GM12875 (cell line): Measurements from ENCODE around the gene PARD3.

ENCODE experiments used
- H3K4me3 ChIP-seq: one replicate; pipeline ENCODE4 v1.5.1; 2011; ENCODE audit warnings: low read depth, low read length, control low read depth
- TF ChIP-seq, protein P1 (sequence below): IDR thresholded peaks from 2 replicates; pipeline ENCODE4 v1.5.1; 2011; ENCODE audit warnings: low read depth, mild to moderate bottlenecking, control low read depth, inconsistent platforms, low read length, moderate library complexity, borderline replicate concordance; ENCODE audit not compliant: insufficient read depth

The PARD3 gene

DNA sequence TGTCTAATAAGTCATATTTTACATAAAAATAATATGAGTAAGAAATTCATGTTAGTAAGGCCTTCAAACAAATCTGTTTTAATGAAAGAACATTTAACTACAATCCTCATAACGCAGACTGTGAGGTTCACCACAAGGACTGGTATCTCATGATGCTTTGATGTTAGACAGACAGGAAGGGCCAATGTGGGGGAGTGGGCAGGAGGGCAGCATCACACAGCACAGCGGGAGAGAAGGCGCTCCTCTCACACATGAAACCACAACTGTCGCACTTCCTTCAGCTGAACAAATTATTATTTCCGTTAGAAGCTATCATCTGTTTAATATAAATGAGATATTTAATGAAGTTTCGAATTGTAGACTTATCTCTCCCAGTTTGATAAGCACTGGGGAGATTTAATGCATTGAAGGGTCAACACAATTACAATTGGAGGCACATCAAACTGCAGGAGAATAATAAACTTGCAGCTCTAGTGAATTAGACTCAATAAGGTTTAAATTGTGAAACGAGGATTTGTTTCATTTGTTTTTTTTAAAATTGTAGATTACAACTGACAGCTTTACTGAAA lies 466.1 kb downstream of the PARD3 start:
- TF ChIP-seq, protein P1, sequence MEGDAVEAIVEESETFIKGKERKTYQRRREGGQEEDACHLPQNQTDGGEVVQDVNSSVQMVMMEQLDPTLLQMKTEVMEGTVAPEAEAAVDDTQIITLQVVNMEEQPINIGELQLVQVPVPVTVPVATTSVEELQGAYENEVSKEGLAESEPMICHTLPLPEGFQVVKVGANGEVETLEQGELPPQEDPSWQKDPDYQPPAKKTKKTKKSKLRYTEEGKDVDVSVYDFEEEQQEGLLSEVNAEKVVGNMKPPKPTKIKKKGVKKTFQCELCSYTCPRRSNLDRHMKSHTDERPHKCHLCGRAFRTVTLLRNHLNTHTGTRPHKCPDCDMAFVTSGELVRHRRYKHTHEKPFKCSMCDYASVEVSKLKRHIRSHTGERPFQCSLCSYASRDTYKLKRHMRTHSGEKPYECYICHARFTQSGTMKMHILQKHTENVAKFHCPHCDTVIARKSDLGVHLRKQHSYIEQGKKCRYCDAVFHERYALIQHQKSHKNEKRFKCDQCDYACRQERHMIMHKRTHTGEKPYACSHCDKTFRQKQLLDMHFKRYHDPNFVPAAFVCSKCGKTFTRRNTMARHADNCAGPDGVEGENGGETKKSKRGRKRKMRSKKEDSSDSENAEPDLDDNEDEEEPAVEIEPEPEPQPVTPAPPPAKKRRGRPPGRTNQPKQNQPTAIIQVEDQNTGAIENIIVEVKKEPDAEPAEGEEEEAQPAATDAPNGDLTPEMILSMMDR: no peak
- no peak overlapping the region for H3K4me3 ChIP-seq

DNA sequence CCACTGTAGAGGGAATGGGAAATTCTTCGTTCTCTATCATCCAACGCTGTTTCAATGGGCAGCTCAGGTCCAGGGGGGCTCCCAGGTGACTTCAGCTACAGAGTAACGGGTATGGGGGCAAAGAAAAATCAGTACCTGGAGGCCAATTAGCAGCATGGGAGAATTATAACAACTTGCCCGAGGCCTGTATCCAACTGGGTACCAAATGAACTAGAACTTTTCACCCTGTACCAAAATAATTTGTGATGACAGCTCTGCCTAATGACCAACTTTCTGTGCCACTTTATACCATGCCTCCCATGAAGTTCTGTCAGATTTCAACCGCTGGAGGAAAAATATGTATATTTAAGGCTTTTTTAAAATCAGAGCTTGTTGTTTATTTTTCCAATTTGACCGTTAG lies 467.1 kb downstream of the PARD3 start:
- no peak overlapping the region for H3K4me3 ChIP-seq
- TF ChIP-seq, protein P1: no peak

DNA sequence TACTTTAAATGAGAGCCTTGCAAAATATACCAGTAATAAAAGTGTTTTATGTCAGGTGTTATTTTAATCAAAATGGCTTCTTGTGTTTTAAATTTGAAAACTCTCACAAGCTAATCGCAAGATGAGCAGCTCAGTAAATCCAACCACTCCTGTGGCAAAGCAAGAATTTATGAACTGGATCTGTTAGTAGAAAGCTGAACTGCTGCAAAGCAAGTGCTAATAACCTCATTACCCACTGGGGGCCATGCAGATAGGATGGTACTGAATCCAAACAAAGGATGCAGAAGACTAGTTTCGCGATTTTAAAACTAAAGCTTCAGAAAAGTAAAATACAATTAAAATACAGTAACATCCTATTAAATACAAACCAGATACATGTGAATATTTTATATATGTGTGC lies 468.0 kb downstream of the PARD3 start:
- no peak overlapping the region for H3K4me3 ChIP-seq
- TF ChIP-seq, protein P1: no peak

DNA sequence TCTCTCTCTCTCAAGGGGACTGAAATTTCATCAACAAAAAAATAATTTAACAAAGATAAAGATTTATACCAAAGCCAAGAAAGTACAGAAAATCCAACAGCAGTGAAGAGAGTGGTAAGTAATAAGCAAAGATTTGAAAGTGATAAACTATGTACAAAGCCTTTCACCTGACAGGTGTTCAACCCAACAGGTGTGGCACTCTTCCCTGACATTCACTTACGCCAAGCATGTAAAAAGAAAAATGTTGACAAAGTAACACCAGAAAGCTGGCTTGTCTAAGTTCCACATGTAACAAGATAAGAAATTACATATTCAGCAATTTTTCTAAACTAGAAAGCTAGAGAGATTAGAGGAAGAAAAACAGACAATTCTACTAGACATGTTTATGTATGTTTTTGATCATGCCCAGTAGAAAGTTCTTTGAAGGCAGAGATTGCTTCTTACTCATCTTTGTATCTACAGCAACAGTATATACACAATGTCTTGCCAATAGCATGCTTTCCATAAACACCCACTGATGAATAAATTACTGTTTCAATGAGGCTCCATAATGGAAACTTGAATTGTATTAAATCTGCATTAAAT lies 468.5 kb downstream of the PARD3 start:
- TF ChIP-seq, protein P1: no peak
- no peak overlapping the region for H3K4me3 ChIP-seq

DNA sequence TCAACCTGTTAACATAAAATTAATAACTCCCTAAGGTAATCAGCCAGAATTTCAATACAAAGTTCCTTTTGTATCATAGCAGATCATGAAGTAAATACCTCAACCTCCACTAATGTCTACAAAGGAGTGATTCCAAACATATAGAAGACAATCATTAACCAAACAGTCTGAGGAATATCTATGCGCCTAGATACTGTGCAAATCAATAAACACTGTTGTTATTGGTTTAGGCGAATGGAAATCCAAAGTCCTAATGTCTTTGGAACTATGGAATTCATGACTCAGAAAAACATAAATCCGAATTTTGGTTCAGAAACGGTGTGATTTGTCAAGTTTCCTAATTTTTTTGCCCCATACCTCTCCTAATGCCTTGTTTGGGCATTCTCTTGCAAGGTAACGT lies 469.7 kb downstream of the PARD3 start:
- no peak overlapping the region for H3K4me3 ChIP-seq
- TF ChIP-seq, protein P1: no peak

DNA sequence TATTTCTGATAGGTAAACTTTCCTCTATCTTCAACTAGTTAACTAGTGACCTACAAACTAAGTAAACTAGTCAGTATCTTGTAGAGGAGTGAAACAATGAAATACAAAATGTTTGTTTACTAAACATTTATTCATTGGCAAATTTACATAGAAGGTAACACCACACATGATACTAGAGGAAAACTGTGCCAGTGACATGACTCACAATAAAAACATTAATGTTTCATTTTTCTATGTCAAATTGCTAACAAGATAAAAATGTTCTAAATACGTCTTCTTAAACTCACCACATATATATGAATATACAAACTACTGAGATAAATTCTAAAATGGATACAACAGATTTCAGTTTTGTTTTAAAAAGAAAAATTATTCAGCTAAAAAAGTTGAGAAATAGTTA lies 471.3 kb downstream of the PARD3 start:
- no peak overlapping the region for H3K4me3 ChIP-seq
- TF ChIP-seq, protein P1: no peak

DNA sequence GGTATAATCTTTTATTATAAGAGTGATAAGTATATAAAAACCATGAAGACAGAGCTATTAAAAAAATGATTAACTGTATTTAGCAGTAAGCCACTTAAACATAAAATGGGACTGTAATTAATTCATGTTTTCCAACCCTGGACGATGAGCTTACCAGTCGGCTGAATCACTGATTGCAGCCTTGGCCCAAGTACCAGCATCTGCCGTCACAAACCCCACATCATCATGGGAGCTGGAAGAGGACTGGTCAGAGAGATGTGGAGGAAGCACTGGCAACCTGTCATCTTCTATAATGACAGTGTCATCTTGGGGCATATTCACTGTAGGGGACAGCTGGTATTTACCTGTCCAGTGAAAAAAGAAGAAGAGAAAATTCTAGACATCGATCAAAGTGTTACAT lies 473.6 kb downstream of the PARD3 start:
- TF ChIP-seq, protein P1: no peak
- H3K4me3 ChIP-seq: no peak overlapping the region
